SK-N-SH (cell line): ENCODE results near the gene HAO2. TPM values are rescaled to one million over a fixed set of nuclear protein-coding genes. Genes with fewer than 3 reads are reported as not detected.
"Not testable (repeated sequence)": the region's sequence is repeated elsewhere in the genome, so short reads cannot be mapped to it uniquely, and the experiment has no call there.

ENCODE experiments used
- CTCF ChIA-PET: fragments of 300-600, 350-600 bp; formaldehyde crosslinking; extraction: SDS; loops from one replicate; lab custom pipeline; 2021; lab: Yijun Ruan, JAX
- POLR2A ChIA-PET: fragments of 350-600 bp; sonication (Branson Sonifier 250); formaldehyde crosslinking; extraction: SDS; loops from one replicate; lab custom pipeline; 2020; ENCODE audit warnings: antibody characterized with exemption, inconsistent platforms; lab: Yijun Ruan, JAX
- DNase-seq: peaks from one replicate; pipeline ENCODE4 v3.0.0; 2012
- H2AFZ ChIP-seq: fragments of 200-600 bp; sonication (generic); 2 replicates; pipeline ENCODE4 v1.8.1; 2016; ENCODE audit warnings: antibody characterized with exemption, mild to moderate bottlenecking, low read depth
- H3F3A ChIP-seq: fragments of 200-600 bp; sonication (generic); replicated peaks from 2 replicates; pipeline ENCODE3; 2016; ENCODE audit warnings: antibody characterized with exemption, mild to moderate bottlenecking; ENCODE audit not compliant: insufficient read depth
- H3K27ac ChIP-seq, 2 experiments: fragments of 200-500 bp in 1 of 2; fragments of 200-600 bp in 1 of 2; sonication (Bioruptor generic) in 1 of 2; sonication (generic), shearing (Covaris generic) in 1 of 2; 2 replicates each; pipeline versions ENCODE4 v1.5.1 to v1.6.1; 2014 to 2016; ENCODE audit warnings: low read depth in 2 of 2, inconsistent platforms in 1 of 2, low read length in 1 of 2, mild to moderate bottlenecking in 1 of 2, mixed read lengths in 1 of 2
- H3K27me3 ChIP-seq: fragments of 200-600 bp; sonication (generic), shearing (Covaris generic); 2 replicates; pipeline ENCODE4 v1.6.1; 2016; ENCODE audit warnings: mixed run types; ENCODE audit not compliant: insufficient read depth
- H3K36me3 ChIP-seq, 2 experiments: fragments of 200-500 bp in 1 of 2; fragments of 200-600 bp in 1 of 2; sonication (Bioruptor generic) in 1 of 2; sonication (generic) in 1 of 2; replicated peaks in 1 of 2; 2 replicates each; pipeline versions ENCODE3 to v1.5.1; 2014 to 2016; ENCODE audit warnings: low read length in 1 of 2, mild to moderate bottlenecking in 1 of 2; ENCODE audit not compliant: insufficient read depth in 2 of 2, control insufficient read depth in 1 of 2
- H3K4me1 ChIP-seq, 2 experiments: fragments of 200-500 bp in 1 of 2; fragments of 200-600 bp in 1 of 2; sonication (Bioruptor generic) in 1 of 2; sonication (generic), shearing (Covaris generic) in 1 of 2; 2 replicates each; pipeline versions ENCODE4 v1.5.1 to v1.6.1; 2014 to 2016; ENCODE audit warnings: low read depth in 1 of 2, low read length in 1 of 2, mixed run types in 1 of 2; ENCODE audit not compliant: insufficient read depth in 2 of 2, control insufficient read depth in 1 of 2
- H3K4me2 ChIP-seq: fragments of 200-600 bp; sonication (generic), shearing (Covaris generic); 2 replicates; pipeline ENCODE4 v1.6.1; 2017; ENCODE audit warnings: mixed run types
- H3K4me3 ChIP-seq, 2 experiments: fragments of 200-500 bp in 1 of 2; fragments of 200-600 bp in 1 of 2; sonication (Bioruptor generic) in 1 of 2; sonication (generic), shearing (Covaris generic) in 1 of 2; 2 replicates each; pipeline versions ENCODE4 v1.5.1 to v1.8.1; 2014 to 2016; ENCODE audit warnings: low read depth in 2 of 2, inconsistent platforms in 1 of 2, low read length in 1 of 2, mild to moderate bottlenecking in 1 of 2, mixed read lengths in 1 of 2, moderate library complexity in 1 of 2
- H3K79me2 ChIP-seq: fragments of 200-600 bp; sonication (generic); 2 replicates; pipeline ENCODE4 v1.8.1; 2017; ENCODE audit warnings: mild to moderate bottlenecking; ENCODE audit not compliant: insufficient read depth
- H3K9ac ChIP-seq: fragments of 200-600 bp; sonication (generic); 2 replicates; pipeline ENCODE4 v1.6.1; 2017; ENCODE audit warnings: mixed run types
- H3K9me2 ChIP-seq: fragments of 200-600 bp; sonication (generic); 2 replicates; pipeline ENCODE4 v1.6.1; 2017; ENCODE audit warnings: mixed run types
- H3K9me3 ChIP-seq: fragments of 200-600 bp; sonication (generic); 2 replicates; pipeline ENCODE4 v1.6.1; 2017; ENCODE audit warnings: mixed run types, mild to moderate bottlenecking, moderate library complexity
- H4K20me1 ChIP-seq: fragments of 200-600 bp; sonication (generic); 2 replicates; pipeline ENCODE4 v1.6.1; 2017; ENCODE audit warnings: mild to moderate bottlenecking, mixed run types; ENCODE audit not compliant: insufficient read depth
- CTCF ChIP-seq: fragments of 200-600 bp; sonication (generic); IDR thresholded peaks from 2 replicates; pipeline ENCODE4 v1.6.1; 2017; ENCODE audit warnings: antibody characterized with exemption, mild to moderate bottlenecking, moderate library complexity
- ELF1 ChIP-seq: IDR thresholded peaks from 2 replicates; pipeline ENCODE4 v1.4.0; 2012
- EZH2phosphoT487 ChIP-seq: fragments of 200-600 bp; sonication (generic); IDR thresholded peaks from 2 replicates; pipeline ENCODE4 v1.6.1; 2017; ENCODE audit warnings: low read depth, mixed run types, mild to moderate bottlenecking, antibody characterized with exemption, moderate library complexity, borderline replicate concordance
- FOSL2 ChIP-seq: IDR thresholded peaks from 2 replicates; pipeline ENCODE4 v1.4.0; 2012; ENCODE audit warnings: low read depth, mild to moderate bottlenecking, moderate library complexity, borderline replicate concordance
- FOXJ3 ChIP-seq: sonication (generic); formaldehyde crosslinking; IDR thresholded peaks from 2 replicates; pipeline ENCODE4 v1.5.1; 2020; ENCODE audit warnings: mild to moderate bottlenecking, missing genetic modification reagents
- GATA2 ChIP-seq: sonication (generic); formaldehyde crosslinking; IDR thresholded peaks from 2 replicates; pipeline ENCODE4 v1.5.0; 2020; ENCODE audit warnings: mild to moderate bottlenecking, missing genetic modification reagents
- IRF3 ChIP-seq: fragments of 150-350 bp; IDR thresholded peaks from 2 replicates; pipeline ENCODE4 v1.6.1; 2016; ENCODE audit warnings: mild to moderate bottlenecking, low read depth, low read length
- MXI1 ChIP-seq: IDR thresholded peaks from 2 replicates; pipeline ENCODE4 v1.6.1; 2012; ENCODE audit warnings: mild to moderate bottlenecking, low read depth, low read length, improper control_type of control experiment
- NFIC ChIP-seq: IDR thresholded peaks from 2 replicates; pipeline ENCODE4 v1.4.0; 2012; ENCODE audit warnings: borderline replicate concordance
- RAD21 ChIP-seq: IDR thresholded peaks from 2 replicates; pipeline ENCODE4 v1.6.1; 2012; ENCODE audit warnings: mild to moderate bottlenecking, low read length
- RCOR1 ChIP-seq: fragments of 150-350 bp; IDR thresholded peaks from 2 replicates; pipeline ENCODE4 v1.6.1; 2017; ENCODE audit warnings: antibody characterized with exemption, low read length
- RFX5 ChIP-seq: IDR thresholded peaks from 2 replicates; pipeline ENCODE4 v1.6.1; 2012; ENCODE audit warnings: mild to moderate bottlenecking, improper control_type of control experiment, low read length
- RXRA ChIP-seq: IDR thresholded peaks from 2 replicates; pipeline ENCODE4 v1.4.0; 2012; ENCODE audit warnings: low read depth, mild to moderate bottlenecking, borderline replicate concordance
- TAF1 ChIP-seq: IDR thresholded peaks from 2 replicates; pipeline ENCODE4 v1.6.1; 2012; ENCODE audit warnings: low read depth, mild to moderate bottlenecking, low read length, moderate library complexity, borderline replicate concordance
- TEAD4 ChIP-seq: IDR thresholded peaks from 2 replicates; pipeline ENCODE4 v1.4.0; 2012; ENCODE audit warnings: mild to moderate bottlenecking, borderline replicate concordance; ENCODE audit not compliant: insufficient read depth
- YY1 ChIP-seq: IDR thresholded peaks from 2 replicates; pipeline ENCODE4 v1.4.0; 2012; ENCODE audit warnings: low read depth, mild to moderate bottlenecking
- WGBS: methylation state at CpG from one replicate; pipeline ENCODE4 v1.1.6; 2017; ENCODE audit warnings: low lambda C conversion rate; 5-methylcytosine and 5-hydroxymethylcytosine counted together
- polyA plus RNA-seq, 3 experiments: library from polyadenylated mRNA; depleted of rRNA; stranded (reverse); fragments of >200 nt; gene quantifications; 2 replicates each; pipeline ENCODE4 v1.2.3, GENCODE V29; 2012
- TF ChIP-seq, protein P1 (sequence below): IDR thresholded peaks from 2 replicates; pipeline ENCODE4 v1.4.0; 2012; ENCODE audit warnings: low read depth, borderline replicate concordance
- TF ChIP-seq, protein P2 (sequence below): IDR thresholded peaks from 2 replicates; pipeline ENCODE4 v1.6.1; 2012; ENCODE audit warnings: mild to moderate bottlenecking, low read depth, low read length, moderate library complexity
- TF ChIP-seq, protein P3 (sequence below): IDR thresholded peaks from 2 replicates; pipeline ENCODE4 v1.4.0; 2012; ENCODE audit warnings: low read depth, borderline replicate concordance

HAO2 gene
- polyA plus RNA-seq, 1 of the 3 experiments (the other 2 are of a cell fraction): not detected

GRCh38 chr1:119350866-119351265, 17.7 kb upstream of the HAO2 start:
- H3K9me3 ChIP-seq, H3K4me2 ChIP-seq, H2AFZ ChIP-seq, H3K36me3 ChIP-seq, H3K27ac ChIP-seq, H3K9me2 ChIP-seq, H3K27me3 ChIP-seq, H3K9ac ChIP-seq, H3K79me2 ChIP-seq, H3F3A ChIP-seq, DNase-seq, H3K4me3 ChIP-seq, H4K20me1 ChIP-seq, H3K4me1 ChIP-seq, POLR2A ChIA-PET: not testable (repeated sequence)
- CTCF ChIA-PET: interaction anchor here (1.6 kb wide), 1 partner anchor 17 kb away, joined by 4 read pairs; no protein-coding TSS in a partner anchor
- WGBS: 0% methylated on average over 2 of the region's 2 CpGs

- POLR2A ChIA-PET: no interaction called here
- CTCF ChIA-PET: no interaction called here
- TF ChIP-seq MXI1 (no peak), FOSL2 (no peak), YY1 (no peak), RCOR1 (no peak), IRF3 (no peak), TAF1 (no peak), TEAD4 (no peak), GATA2 (no peak), ELF1 (no peak), FOXJ3 (CRISPR knock-in tag) (no peak), RXRA (no peak), RFX5 (no peak), NFIC (no peak), RAD21 (no peak), EZH2phosphoT487 (no peak), CTCF (no peak)
- TF ChIP-seq, protein P1, sequence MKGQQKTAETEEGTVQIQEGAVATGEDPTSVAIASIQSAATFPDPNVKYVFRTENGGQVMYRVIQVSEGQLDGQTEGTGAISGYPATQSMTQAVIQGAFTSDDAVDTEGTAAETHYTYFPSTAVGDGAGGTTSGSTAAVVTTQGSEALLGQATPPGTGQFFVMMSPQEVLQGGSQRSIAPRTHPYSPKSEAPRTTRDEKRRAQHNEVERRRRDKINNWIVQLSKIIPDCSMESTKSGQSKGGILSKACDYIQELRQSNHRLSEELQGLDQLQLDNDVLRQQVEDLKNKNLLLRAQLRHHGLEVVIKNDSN: no peak
- TF ChIP-seq, protein P2, sequence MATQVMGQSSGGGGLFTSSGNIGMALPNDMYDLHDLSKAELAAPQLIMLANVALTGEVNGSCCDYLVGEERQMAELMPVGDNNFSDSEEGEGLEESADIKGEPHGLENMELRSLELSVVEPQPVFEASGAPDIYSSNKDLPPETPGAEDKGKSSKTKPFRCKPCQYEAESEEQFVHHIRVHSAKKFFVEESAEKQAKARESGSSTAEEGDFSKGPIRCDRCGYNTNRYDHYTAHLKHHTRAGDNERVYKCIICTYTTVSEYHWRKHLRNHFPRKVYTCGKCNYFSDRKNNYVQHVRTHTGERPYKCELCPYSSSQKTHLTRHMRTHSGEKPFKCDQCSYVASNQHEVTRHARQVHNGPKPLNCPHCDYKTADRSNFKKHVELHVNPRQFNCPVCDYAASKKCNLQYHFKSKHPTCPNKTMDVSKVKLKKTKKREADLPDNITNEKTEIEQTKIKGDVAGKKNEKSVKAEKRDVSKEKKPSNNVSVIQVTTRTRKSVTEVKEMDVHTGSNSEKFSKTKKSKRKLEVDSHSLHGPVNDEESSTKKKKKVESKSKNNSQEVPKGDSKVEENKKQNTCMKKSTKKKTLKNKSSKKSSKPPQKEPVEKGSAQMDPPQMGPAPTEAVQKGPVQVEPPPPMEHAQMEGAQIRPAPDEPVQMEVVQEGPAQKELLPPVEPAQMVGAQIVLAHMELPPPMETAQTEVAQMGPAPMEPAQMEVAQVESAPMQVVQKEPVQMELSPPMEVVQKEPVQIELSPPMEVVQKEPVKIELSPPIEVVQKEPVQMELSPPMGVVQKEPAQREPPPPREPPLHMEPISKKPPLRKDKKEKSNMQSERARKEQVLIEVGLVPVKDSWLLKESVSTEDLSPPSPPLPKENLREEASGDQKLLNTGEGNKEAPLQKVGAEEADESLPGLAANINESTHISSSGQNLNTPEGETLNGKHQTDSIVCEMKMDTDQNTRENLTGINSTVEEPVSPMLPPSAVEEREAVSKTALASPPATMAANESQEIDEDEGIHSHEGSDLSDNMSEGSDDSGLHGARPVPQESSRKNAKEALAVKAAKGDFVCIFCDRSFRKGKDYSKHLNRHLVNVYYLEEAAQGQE: no peak
- TF ChIP-seq, protein P3, sequence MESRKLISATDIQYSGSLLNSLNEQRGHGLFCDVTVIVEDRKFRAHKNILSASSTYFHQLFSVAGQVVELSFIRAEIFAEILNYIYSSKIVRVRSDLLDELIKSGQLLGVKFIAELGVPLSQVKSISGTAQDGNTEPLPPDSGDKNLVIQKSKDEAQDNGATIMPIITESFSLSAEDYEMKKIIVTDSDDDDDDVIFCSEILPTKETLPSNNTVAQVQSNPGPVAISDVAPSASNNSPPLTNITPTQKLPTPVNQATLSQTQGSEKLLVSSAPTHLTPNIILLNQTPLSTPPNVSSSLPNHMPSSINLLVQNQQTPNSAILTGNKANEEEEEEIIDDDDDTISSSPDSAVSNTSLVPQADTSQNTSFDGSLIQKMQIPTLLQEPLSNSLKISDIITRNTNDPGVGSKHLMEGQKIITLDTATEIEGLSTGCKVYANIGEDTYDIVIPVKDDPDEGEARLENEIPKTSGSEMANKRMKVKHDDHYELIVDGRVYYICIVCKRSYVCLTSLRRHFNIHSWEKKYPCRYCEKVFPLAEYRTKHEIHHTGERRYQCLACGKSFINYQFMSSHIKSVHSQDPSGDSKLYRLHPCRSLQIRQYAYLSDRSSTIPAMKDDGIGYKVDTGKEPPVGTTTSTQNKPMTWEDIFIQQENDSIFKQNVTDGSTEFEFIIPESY: no peak
These were observed 16.6 kb upstream of the HAO2 start for GRCh38 chr1:119351997-119352396.

More at GRCh38 chr1:119351997-119352396, 16.6 kb upstream of the HAO2 start:
- H3K79me2 ChIP-seq: no peaks in the 10 kb centered on the region
- no peak overlapping the region for H3K4me3 ChIP-seq
- no peaks in the 10 kb centered on the region; the same call in 1 of the 2 replicates for H3K27me3 ChIP-seq
- WGBS: 5% methylated on average over 1 of the region's 1 CpG
- DNase-seq: no peak
- no peaks in the 10 kb centered on the region for H4K20me1 ChIP-seq
- H3K27ac ChIP-seq: no peak overlapping the region
- no peaks in the 10 kb centered on the region for H3K9me3 ChIP-seq
- no peak overlapping the region for H2AFZ ChIP-seq
- no peaks in the 10 kb centered on the region for H3K4me1 ChIP-seq
- no peaks in the 10 kb centered on the region for H3K36me3 ChIP-seq
- H3K4me2 ChIP-seq: no peak overlapping the region
- no peak overlapping the region for H3K9ac ChIP-seq
- H3F3A ChIP-seq: no peaks in the 10 kb centered on the region
- no peaks in the 10 kb centered on the region for H3K9me2 ChIP-seq
